Activated naive CD8-positive, alpha-beta T cell treated with anti-CD3 and anti-CD28 coated beads, Interleukin-2, amount 50 U/mL, for 24 hours (primary cell): ENCODE data around the gene TLE1.
"Not testable (repeated sequence)": the region's sequence is repeated elsewhere in the genome, so short reads cannot be mapped to it uniquely, and the experiment has no call there.

Experiments
- ATAC-seq: fragments of 150-1000 bp; cut with Tn5 transposase; one replicate; pipeline ENCODE4 v1.10.0; 2021
- DNase-seq: peaks from one replicate; pipeline ENCODE4 v3.0.0; 2021
- H3K27ac Mint-ChIP-seq: one replicate; pipeline ENCODE4 v1.8.0; 2021; ENCODE audit warnings: mild to moderate bottlenecking, mixed read lengths
- H3K27me3 Mint-ChIP-seq: one replicate; pipeline ENCODE4 v1.8.0; 2021; ENCODE audit warnings: mixed read lengths
- H3K36me3 Mint-ChIP-seq: one replicate; pipeline ENCODE4 v1.8.0; 2021; ENCODE audit warnings: low read depth, mixed read lengths
- H3K4me1 Mint-ChIP-seq: one replicate; pipeline ENCODE4 v1.8.0; 2021; ENCODE audit warnings: mixed read lengths
- H3K4me3 Mint-ChIP-seq: one replicate; pipeline ENCODE4 v1.8.0; 2021; ENCODE audit warnings: mild to moderate bottlenecking, moderate library complexity, mixed read lengths
- H3K9me3 Mint-ChIP-seq: one replicate; pipeline ENCODE4 v1.8.0; 2021; ENCODE audit warnings: mixed read lengths

The TLE1 gene

GRCh38 chr9:81650586-81651515, 38.5 kb downstream of the TLE1 start:
- H3K4me3 Mint-ChIP-seq = no peak overlapping the region
- ATAC-seq (no peak), DNase-seq (no peak)
- no peaks in the 10 kb centered on the region for H3K36me3 Mint-ChIP-seq
- no peaks in the 10 kb centered on the region for H3K9me3 Mint-ChIP-seq
- H3K27me3 Mint-ChIP-seq = no peaks in the 10 kb centered on the region
- H3K27ac Mint-ChIP-seq = no peak overlapping the region
- H3K4me1 Mint-ChIP-seq = peaks cover 5% of the 10 kb centered on the region

- H3K27ac Mint-ChIP-seq = no peak overlapping the region
- no peak for DNase-seq
Observed at GRCh38 chr9:81649475-81650240, 39.7 kb downstream of the TLE1 start.

GRCh38 chr9:81648891-81649290, 40.5 kb downstream of the TLE1 start:
- Mint-ChIP-seq H3K27ac (no peak overlapping the region), H3K4me3 (no peak overlapping the region), H3K9me3 (no peaks in the 10 kb centered on the region), H3K4me1 (peaks cover 2% of the 10 kb centered on the region), H3K27me3 (no peaks in the 10 kb centered on the region), H3K36me3 (no peaks in the 10 kb centered on the region)
- DNase-seq (no peak), ATAC-seq (no peak)

More at GRCh38 chr9:81649475-81650240, 39.7 kb downstream of the TLE1 start:
- Mint-ChIP-seq H3K9me3 (no peaks in the 10 kb centered on the region), H3K36me3 (no peaks in the 10 kb centered on the region), H3K4me1 (peaks cover 2% of the 10 kb centered on the region), H3K4me3 (no peak overlapping the region), H3K27me3 (no peaks in the 10 kb centered on the region)
- ATAC-seq = no peak

DNA sequence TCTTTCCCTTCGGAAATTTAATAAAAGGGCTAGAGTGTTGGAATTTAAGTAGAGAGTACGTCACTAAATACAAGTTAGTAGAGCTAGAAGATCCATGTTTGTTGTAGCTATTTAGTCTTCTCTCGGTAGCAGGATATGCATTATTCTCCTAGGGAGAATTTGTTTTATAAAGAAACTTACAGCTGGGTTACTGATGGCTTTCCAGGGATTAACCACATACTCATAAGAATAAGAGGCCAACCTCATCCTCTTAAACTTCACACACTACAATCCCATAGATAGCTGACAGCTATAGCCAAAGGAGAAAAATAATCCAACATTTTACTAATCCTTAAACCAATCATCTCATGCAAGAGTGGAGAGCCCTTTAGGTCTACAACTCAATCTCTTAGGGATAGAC, 43.0 kb downstream of the TLE1 start:
- no peaks in the 10 kb centered on the region for H3K36me3 Mint-ChIP-seq
- H3K27ac Mint-ChIP-seq = no peak overlapping the region
- DNase-seq = no peak
- no peaks in the 10 kb centered on the region for H3K27me3 Mint-ChIP-seq
- H3K4me1 Mint-ChIP-seq = no peaks in the 10 kb centered on the region
- ATAC-seq = no peak
- H3K9me3 Mint-ChIP-seq = peaks cover 5% of the 10 kb centered on the region
- H3K4me3 Mint-ChIP-seq = no peak overlapping the region

DNA sequence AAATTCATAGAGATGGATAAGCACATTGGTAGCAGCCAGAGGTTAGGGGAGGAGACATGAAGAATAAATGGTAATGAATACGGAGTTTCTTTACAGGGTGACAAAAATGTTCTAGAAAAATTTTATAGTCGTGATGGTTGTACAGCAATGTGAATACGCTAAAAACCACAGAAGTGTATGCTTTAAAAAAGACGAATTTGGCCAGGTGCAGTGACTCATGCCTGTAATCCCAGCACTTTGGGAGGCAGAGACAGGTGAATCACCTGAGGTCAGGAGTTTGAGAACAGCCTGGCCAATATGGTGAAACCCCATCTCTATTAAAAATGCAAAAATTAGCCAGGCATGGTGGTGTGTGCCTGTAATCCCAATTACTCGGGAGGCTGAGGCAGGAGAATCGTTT, 44.8 kb downstream of the TLE1 start:
- not testable (repeated sequence) for H3K4me1 Mint-ChIP-seq, H3K9me3 Mint-ChIP-seq, H3K36me3 Mint-ChIP-seq, H3K27ac Mint-ChIP-seq, ATAC-seq, H3K27me3 Mint-ChIP-seq, H3K4me3 Mint-ChIP-seq, DNase-seq

- no peaks in the 10 kb centered on the region for H3K27me3 Mint-ChIP-seq
- H3K4me1 Mint-ChIP-seq = no peaks in the 10 kb centered on the region
- no peak for DNase-seq
- no peak for ATAC-seq
- no peak overlapping the region for H3K27ac Mint-ChIP-seq
- H3K36me3 Mint-ChIP-seq = no peaks in the 10 kb centered on the region
- no peak overlapping the region for H3K4me3 Mint-ChIP-seq
- no peaks in the 10 kb centered on the region for H3K9me3 Mint-ChIP-seq
Observed at GRCh38 chr9:81637276-81637675, 52.1 kb downstream of the TLE1 start.

DNA sequence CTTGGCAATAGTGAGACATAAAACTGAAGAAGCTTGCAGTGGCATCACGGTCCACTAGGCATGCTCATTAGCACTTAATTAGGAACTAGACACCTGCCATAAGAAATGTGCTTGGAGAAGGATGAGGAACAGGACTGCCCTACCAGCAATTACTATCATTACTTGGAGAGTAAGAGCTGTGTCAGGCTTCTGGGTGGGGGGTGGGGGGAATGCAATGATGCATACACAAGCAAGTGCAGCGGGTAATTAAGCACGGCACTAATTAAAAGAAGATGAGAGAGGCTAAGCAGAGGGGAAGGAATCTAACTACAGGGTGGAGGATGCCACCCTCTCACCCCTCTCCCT, 53.1 kb downstream of the TLE1 start:
- DNase-seq (no peak), ATAC-seq (no peak)
- no peaks in the 10 kb centered on the region for H3K9me3 Mint-ChIP-seq
- H3K4me1 Mint-ChIP-seq = no peaks in the 10 kb centered on the region
- H3K27ac Mint-ChIP-seq = no peak overlapping the region
- no peaks in the 10 kb centered on the region for H3K36me3 Mint-ChIP-seq
- no peak overlapping the region for H3K4me3 Mint-ChIP-seq
- H3K27me3 Mint-ChIP-seq = no peaks in the 10 kb centered on the region

DNA sequence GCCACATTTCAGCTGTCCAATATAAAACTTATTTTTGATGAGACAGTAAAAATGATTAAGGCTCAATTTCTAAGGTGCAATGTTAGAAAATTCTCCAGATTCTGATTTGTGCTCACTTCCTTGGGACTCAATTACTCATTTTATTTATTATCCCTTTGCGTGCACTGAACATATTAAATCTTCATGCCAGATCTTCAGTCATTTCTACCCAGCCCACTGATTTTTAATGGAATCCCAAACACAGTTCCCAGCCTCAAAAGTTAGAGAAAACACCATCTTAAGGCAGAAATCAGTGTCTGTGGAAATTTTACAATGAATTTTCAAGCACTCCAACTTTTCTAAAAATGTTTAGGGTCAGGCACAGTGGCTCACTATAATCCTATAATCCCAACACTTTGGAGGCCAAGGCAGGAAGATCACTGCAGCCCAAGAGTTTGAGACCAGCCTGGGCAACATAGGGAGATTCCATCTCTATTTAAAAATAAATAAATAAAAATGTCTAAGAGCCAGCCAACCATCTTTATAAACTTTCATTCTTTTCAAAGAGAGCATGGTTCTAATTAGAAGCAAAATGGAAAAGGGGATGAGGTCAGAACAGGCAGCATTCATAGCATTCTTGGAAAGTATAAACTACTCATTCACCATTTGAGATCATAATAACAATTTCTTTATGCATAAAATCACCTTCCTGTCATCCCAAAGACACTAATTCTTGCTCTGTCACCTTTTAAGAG, 53.7 kb downstream of the TLE1 start:
- Mint-ChIP-seq H3K27me3 (no peaks in the 10 kb centered on the region), H3K9me3 (no peaks in the 10 kb centered on the region)
- no peak for DNase-seq

GRCh38 chr9:81634915-81635516, 54.3 kb downstream of the TLE1 start:
- H3K36me3 Mint-ChIP-seq = no peaks in the 10 kb centered on the region
- no peak overlapping the region for H3K27ac Mint-ChIP-seq
- no peak for ATAC-seq
- DNase-seq = no peak
- H3K4me3 Mint-ChIP-seq = no peak overlapping the region
- no peaks in the 10 kb centered on the region for H3K27me3 Mint-ChIP-seq
- no peaks in the 10 kb centered on the region for H3K4me1 Mint-ChIP-seq
- no peaks in the 10 kb centered on the region for H3K9me3 Mint-ChIP-seq

More for the DNA sequence above, 53.7 kb downstream of the TLE1 start:
- Mint-ChIP-seq H3K36me3 (no peaks in the 10 kb centered on the region), H3K4me3 (no peak overlapping the region), H3K4me1 (no peaks in the 10 kb centered on the region), H3K27ac (no peak overlapping the region)
- no peak for ATAC-seq

- Mint-ChIP-seq H3K27ac (no peak overlapping the region), H3K4me1 (no peaks in the 10 kb centered on the region), H3K4me3 (no peak overlapping the region), H3K27me3 (no peaks in the 10 kb centered on the region), H3K36me3 (no peaks in the 10 kb centered on the region), H3K9me3 (no peaks in the 10 kb centered on the region)
- no peak for DNase-seq
- no peak for ATAC-seq
Observed at GRCh38 chr9:81633952-81634854, 55.1 kb downstream of the TLE1 start.

- no peak overlapping the region for H3K4me3 Mint-ChIP-seq
Observed at GRCh38 chr9:81632599-81632998, 56.7 kb downstream of the TLE1 start.

GRCh38 chr9:81631218-81631745, 58.1 kb downstream of the TLE1 start:
- ATAC-seq = no peak
- Mint-ChIP-seq H3K4me3 (no peak overlapping the region), H3K9me3 (no peaks in the 10 kb centered on the region), H3K4me1 (no peaks in the 10 kb centered on the region), H3K27me3 (no peaks in the 10 kb centered on the region), H3K27ac (no peak overlapping the region), H3K36me3 (no peaks in the 10 kb centered on the region)
- DNase-seq = no peak

More at GRCh38 chr9:81632599-81632998, 56.7 kb downstream of the TLE1 start:
- Mint-ChIP-seq H3K9me3 (no peaks in the 10 kb centered on the region), H3K4me1 (no peaks in the 10 kb centered on the region), H3K27me3 (no peaks in the 10 kb centered on the region), H3K36me3 (no peaks in the 10 kb centered on the region), H3K27ac (no peak overlapping the region)
- ATAC-seq = no peak
- no peak for DNase-seq

DNA sequence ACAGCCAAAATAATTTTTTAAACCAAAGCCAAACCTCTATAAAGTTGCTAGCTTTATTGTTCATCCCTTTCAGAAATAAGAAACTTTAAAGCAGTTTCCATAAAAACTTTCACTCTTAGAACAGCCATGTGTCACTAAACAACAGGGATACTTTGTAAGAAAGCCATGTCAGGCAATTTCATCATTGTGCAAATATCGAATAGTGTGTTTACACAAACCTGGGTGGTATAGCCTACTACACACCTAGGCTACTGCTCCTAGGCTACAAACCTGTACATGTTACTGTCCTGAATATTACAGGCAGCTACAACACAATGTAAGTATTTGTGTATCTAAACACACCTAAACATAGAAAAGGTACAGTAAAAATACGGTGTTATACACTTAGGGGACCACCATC, 59.9 kb downstream of the TLE1 start:
- ATAC-seq = no peak
- H3K9me3 Mint-ChIP-seq = no peaks in the 10 kb centered on the region
- DNase-seq = no peak
- no peaks in the 10 kb centered on the region for H3K27me3 Mint-ChIP-seq
- no peak overlapping the region for H3K27ac Mint-ChIP-seq
- H3K36me3 Mint-ChIP-seq = no peaks in the 10 kb centered on the region
- no peak overlapping the region for H3K4me3 Mint-ChIP-seq
- no peaks in the 10 kb centered on the region for H3K4me1 Mint-ChIP-seq
